HG02840 (cell line): ENCODE measurements around the gene OPCML.

Experiments
- ATAC-seq: cut with Tn5 transposase; IDR thresholded peaks from one replicate; pipeline ENCODE4 v1.9.1; 2021; ENCODE audit warnings: mild to moderate bottlenecking, moderate library complexity, moderate number of reproducible peaks; ENCODE audit not compliant: unreplicated experiment, low FRiP score

The OPCML gene

GRCh38 chr11:132876239-132876638 lies 656.1 kb downstream of the OPCML start:
- ATAC-seq: no peak

GRCh38 chr11:132874638-132875037 lies 657.7 kb downstream of the OPCML start:
- no peak for ATAC-seq

GRCh38 chr11:132873841-132874240 lies 658.5 kb downstream of the OPCML start:
- ATAC-seq: no peak

- no peak for ATAC-seq
These were observed 660.1 kb downstream of the OPCML start for GRCh38 chr11:132872211-132872610.

GRCh38 chr11:132866783-132867545 lies 665.3 kb downstream of the OPCML start:
- no peak for ATAC-seq

GRCh38 chr11:132865623-132866022 lies 666.7 kb downstream of the OPCML start:
- no peak for ATAC-seq

- no peak for ATAC-seq
These were observed 667.3 kb downstream of the OPCML start for GRCh38 chr11:132864811-132865576.

GRCh38 chr11:132862933-132863332 lies 669.4 kb downstream of the OPCML start:
- no peak for ATAC-seq

- ATAC-seq: no peak
These were observed 670.2 kb downstream of the OPCML start for GRCh38 chr11:132862137-132862536.

- no peak for ATAC-seq
These were observed 673.0 kb downstream of the OPCML start for GRCh38 chr11:132859306-132859705.

GRCh38 chr11:132858223-132858622 lies 674.1 kb downstream of the OPCML start:
- ATAC-seq: no peak

- no peak for ATAC-seq
These were observed 676.3 kb downstream of the OPCML start for GRCh38 chr11:132856032-132856431.

GRCh38 chr11:132855516-132855915 lies 676.8 kb downstream of the OPCML start:
- ATAC-seq: no peak

GRCh38 chr11:132853886-132854285 lies 678.4 kb downstream of the OPCML start:
- ATAC-seq: no peak

- no peak for ATAC-seq
These were observed 679.9 kb downstream of the OPCML start for GRCh38 chr11:132852361-132852760.

- ATAC-seq: no peak
These were observed 681.1 kb downstream of the OPCML start for GRCh38 chr11:132851247-132851646.

- ATAC-seq: no peak
These were observed 682.0 kb downstream of the OPCML start for GRCh38 chr11:132850266-132850665.

GRCh38 chr11:132848336-132848735 lies 684.0 kb downstream of the OPCML start:
- ATAC-seq: no peak

GRCh38 chr11:132846075-132846474 lies 686.2 kb downstream of the OPCML start:
- ATAC-seq: no peak

- no peak for ATAC-seq
These were observed 687.2 kb downstream of the OPCML start for GRCh38 chr11:132844956-132845696.

GRCh38 chr11:132840660-132841059 lies 691.6 kb downstream of the OPCML start:
- no peak for ATAC-seq
